NCI-H128 (cell line): ENCODE measurements around the gene GNG4.
"Not testable (repeated sequence)": the region's sequence is repeated elsewhere in the genome, so short reads cannot be mapped to it uniquely, and the experiment has no call there.

ENCODE experiments used
- DNase-seq: peaks from one replicate; lab custom pipeline; 2025; ENCODE audit not compliant: unreplicated experiment; lab: John Stamatoyannopoulos, UW

GNG4 gene

GRCh38 chr1:235586992-235587391 is 62.6 kb downstream of the GNG4 start:
- no peak for DNase-seq

GRCh38 chr1:235586413-235586812 is 63.2 kb downstream of the GNG4 start:
- no peak for DNase-seq

GRCh38 chr1:235584973-235585372 is 64.6 kb downstream of the GNG4 start:
- no peak for DNase-seq

- DNase-seq, result no peak
Measured at GRCh38 chr1:235583511-235584001, 66.0 kb downstream of the GNG4 start.

- no peak for DNase-seq
Measured at GRCh38 chr1:235582130-235582529, 67.5 kb downstream of the GNG4 start.

GRCh38 chr1:235579891-235580290 is 69.7 kb downstream of the GNG4 start:
- DNase-seq, result no peak

- DNase-seq, result no peak
Measured at GRCh38 chr1:235575597-235575996, 74.0 kb downstream of the GNG4 start.

GRCh38 chr1:235573880-235574279 is 75.7 kb downstream of the GNG4 start:
- DNase-seq, result no peak

- DNase-seq, result not testable (repeated sequence)
Measured at GRCh38 chr1:235572971-235573370, 76.6 kb downstream of the GNG4 start.

GRCh38 chr1:235571482-235571881 is 78.1 kb downstream of the GNG4 start:
- DNase-seq, result no peak

- DNase-seq, result no peak
Measured at GRCh38 chr1:235567812-235568503, 81.6 kb downstream of the GNG4 start.

- no peak for DNase-seq
Measured at GRCh38 chr1:235566084-235566483, 83.5 kb downstream of the GNG4 start.

- no peak for DNase-seq
Measured at GRCh38 chr1:235563513-235564061, 86.0 kb downstream of the GNG4 start.

GRCh38 chr1:235562589-235562988 is 87.0 kb downstream of the GNG4 start:
- DNase-seq, result no peak

- no peak for DNase-seq
Measured at GRCh38 chr1:235558621-235559169, 90.9 kb downstream of the GNG4 start.

- DNase-seq, result no peak
Measured at GRCh38 chr1:235557495-235557894, 92.1 kb downstream of the GNG4 start.

- no peak for DNase-seq
Measured at GRCh38 chr1:235556807-235557206, 92.8 kb downstream of the GNG4 start.

GRCh38 chr1:235553112-235553551 is 96.5 kb downstream of the GNG4 start:
- DNase-seq, result no peak

GRCh38 chr1:235552146-235552716 is 97.4 kb downstream of the GNG4 start:
- DNase-seq, result no peak

- no peak for DNase-seq
Measured at GRCh38 chr1:235549351-235550139, 100.0 kb downstream of the GNG4 start.
